ENCODE results near the gene GCNT2. TPM values are rescaled to one million over a fixed set of nuclear protein-coding genes. Genes with fewer than 3 reads are reported as not detected.

The GCNT2 gene
- total RNA-seq, 4 donors from 2014 or later: 14.9 to 36.7 (median 23.6) TPM

- Histone ChIP-seq H3K36me3 (no peaks in the 10 kb centered on the region), H3K27me3 (no peaks in the 10 kb centered on the region), H3K9me3 (no peaks in the 10 kb centered on the region), H3K4me1 (peaks cover 0 to 60% (median 4%) of the 10 kb centered on the region in 3 donors), H3K27ac (peak overlapping the region; percentile 65 to 87 (median 78)), H3K4me3 (peak overlapping the region in 1 of 2 donors; percentile 50)
- 14 to 22% methylated on average over 7 to 9 of the region's 9 CpGs for WGBS, 2 donors (ENCODE audit: low coverage in 1 of 2)
- ATAC-seq: no peak
- TF ChIP-seq, protein P1, sequence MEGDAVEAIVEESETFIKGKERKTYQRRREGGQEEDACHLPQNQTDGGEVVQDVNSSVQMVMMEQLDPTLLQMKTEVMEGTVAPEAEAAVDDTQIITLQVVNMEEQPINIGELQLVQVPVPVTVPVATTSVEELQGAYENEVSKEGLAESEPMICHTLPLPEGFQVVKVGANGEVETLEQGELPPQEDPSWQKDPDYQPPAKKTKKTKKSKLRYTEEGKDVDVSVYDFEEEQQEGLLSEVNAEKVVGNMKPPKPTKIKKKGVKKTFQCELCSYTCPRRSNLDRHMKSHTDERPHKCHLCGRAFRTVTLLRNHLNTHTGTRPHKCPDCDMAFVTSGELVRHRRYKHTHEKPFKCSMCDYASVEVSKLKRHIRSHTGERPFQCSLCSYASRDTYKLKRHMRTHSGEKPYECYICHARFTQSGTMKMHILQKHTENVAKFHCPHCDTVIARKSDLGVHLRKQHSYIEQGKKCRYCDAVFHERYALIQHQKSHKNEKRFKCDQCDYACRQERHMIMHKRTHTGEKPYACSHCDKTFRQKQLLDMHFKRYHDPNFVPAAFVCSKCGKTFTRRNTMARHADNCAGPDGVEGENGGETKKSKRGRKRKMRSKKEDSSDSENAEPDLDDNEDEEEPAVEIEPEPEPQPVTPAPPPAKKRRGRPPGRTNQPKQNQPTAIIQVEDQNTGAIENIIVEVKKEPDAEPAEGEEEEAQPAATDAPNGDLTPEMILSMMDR (IDR thresholded peaks at IDR 0.05): no peak
- TF ChIP-seq POLR2AphosphoS5 (IDR thresholded peaks at IDR 0.05): peak; percentile 47
These were observed 40.6 kb downstream of the GCNT2 start for GRCh38 chr6:10561611-10562199.

GRCh38 chr6:10564975-10565673 is 44.0 kb downstream of the GCNT2 start:
- 79 to 81% methylated on average over 12 to 13 of the region's 13 CpGs for WGBS, 2 donors (ENCODE audit: low coverage in 1 of 2)
- Histone ChIP-seq H3K27me3 (no peaks in the 10 kb centered on the region), H3K4me3 (no peak overlapping the region), H3K9me3 (no peaks in the 10 kb centered on the region), H3K4me1 (peaks cover 0 to 68% (median 4%) of the 10 kb centered on the region in 3 donors), H3K36me3 (no peaks in the 10 kb centered on the region), H3K27ac (peak overlapping the region in 3 of 4 donors; percentile 20 to 53 (median 41))
- TF ChIP-seq EP300 (IDR thresholded peaks at IDR 0.05) (no peak), POLR2AphosphoS5 (IDR thresholded peaks at IDR 0.05) (no peak), POLR2A (IDR thresholded peaks at IDR 0.05) (no peak)
- TF ChIP-seq, protein P1 (IDR thresholded peaks at IDR 0.05): no peak
- no peak for ATAC-seq

- no peak for TF ChIP-seq POLR2A (IDR thresholded peaks at IDR 0.05)
- TF ChIP-seq POLR2AphosphoS5 (IDR thresholded peaks at IDR 0.05): no peak
- TF ChIP-seq, protein P1 (IDR thresholded peaks at IDR 0.05): no peak
- TF ChIP-seq EP300 (IDR thresholded peaks at IDR 0.05): no peak
- no peaks in the 10 kb centered on the region for H3K36me3 ChIP-seq
- no peaks in the 10 kb centered on the region for H3K27me3 ChIP-seq
- ATAC-seq: no peak
- no peak overlapping the region for H3K4me3 ChIP-seq
- peak overlapping the region in 2 of 4 donors; percentile 20 to 53 for H3K27ac ChIP-seq
- no peaks in the 10 kb centered on the region for H3K9me3 ChIP-seq
- WGBS, 2 donors (ENCODE audit: low coverage in 1 of 2): 80 to 87% methylated on average over 9 of the region's 9 CpGs
- peaks cover 0 to 74% (median 4%) of the 10 kb centered on the region in 3 donors for H3K4me1 ChIP-seq
These were observed 44.8 kb downstream of the GCNT2 start for GRCh38 chr6:10565913-10566312.

DNA sequence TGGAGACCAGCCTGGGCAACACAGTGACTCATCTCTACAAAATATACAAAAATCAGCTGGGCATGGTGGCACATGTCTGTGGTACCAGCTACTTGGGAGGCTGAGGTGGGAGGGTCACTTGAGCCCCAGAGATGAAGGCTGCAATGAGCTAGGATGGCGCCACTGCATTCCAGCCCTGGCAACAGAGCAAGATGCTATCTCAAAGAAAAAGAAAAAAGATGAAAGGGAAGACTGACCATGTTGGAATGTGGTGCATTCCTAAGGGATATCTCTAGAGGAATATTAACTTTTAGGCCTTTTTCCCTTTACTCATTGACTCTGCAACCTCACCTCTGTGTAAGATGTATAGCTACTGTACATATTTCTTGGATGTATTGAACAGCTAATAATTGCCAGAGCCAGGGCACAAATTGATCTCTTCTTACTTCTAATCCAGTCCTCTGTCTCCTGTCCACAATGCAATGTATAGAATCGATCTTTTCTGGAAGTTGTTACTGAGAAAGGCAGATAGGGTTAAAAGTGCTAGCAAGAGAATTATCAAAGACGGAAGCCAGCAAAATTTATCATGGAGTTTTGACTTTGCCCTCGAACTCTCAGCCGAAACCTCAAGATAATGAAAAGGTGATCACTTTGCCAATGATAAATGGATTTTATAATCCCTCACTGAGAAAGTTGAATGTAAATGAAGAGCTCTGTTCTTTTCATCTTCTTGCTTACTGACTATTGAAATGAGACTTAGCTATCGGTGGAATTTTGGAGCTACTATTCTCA is 46.3 kb downstream of the GCNT2 start:
- Histone ChIP-seq H3K4me1 (peaks cover 0 to 71% (median 0%) of the 10 kb centered on the region in 3 donors), H3K9me3 (no peaks in the 10 kb centered on the region), H3K4me3 (no peak overlapping the region), H3K27me3 (no peaks in the 10 kb centered on the region), H3K27ac (peak overlapping the region in 3 of 4 donors; percentile 40 to 57 (median 44)), H3K36me3 (no peaks in the 10 kb centered on the region)
- TF ChIP-seq POLR2A (IDR thresholded peaks at IDR 0.05) (no peak), EP300 (IDR thresholded peaks at IDR 0.05) (no peak), POLR2AphosphoS5 (IDR thresholded peaks at IDR 0.05) (no peak)
- TF ChIP-seq, protein P1 (IDR thresholded peaks at IDR 0.05): no peak
- no peak for ATAC-seq
- 57 to 62% methylated on average over 6 of the region's 6 CpGs for WGBS, 2 donors (ENCODE audit: low coverage in 1 of 2)

All from gastroesophageal sphincter (tissue), 4 donors.